GM18519 (cell line): ENCODE results near the gene OPCML.

ENCODE experiments used
- ATAC-seq: cut with Tn5 transposase; IDR thresholded peaks from one replicate; pipeline ENCODE4 v1.9.1; 2021; ENCODE audit warnings: mild to moderate bottlenecking, moderate library complexity; ENCODE audit not compliant: unreplicated experiment, low FRiP score

The OPCML gene

DNA sequence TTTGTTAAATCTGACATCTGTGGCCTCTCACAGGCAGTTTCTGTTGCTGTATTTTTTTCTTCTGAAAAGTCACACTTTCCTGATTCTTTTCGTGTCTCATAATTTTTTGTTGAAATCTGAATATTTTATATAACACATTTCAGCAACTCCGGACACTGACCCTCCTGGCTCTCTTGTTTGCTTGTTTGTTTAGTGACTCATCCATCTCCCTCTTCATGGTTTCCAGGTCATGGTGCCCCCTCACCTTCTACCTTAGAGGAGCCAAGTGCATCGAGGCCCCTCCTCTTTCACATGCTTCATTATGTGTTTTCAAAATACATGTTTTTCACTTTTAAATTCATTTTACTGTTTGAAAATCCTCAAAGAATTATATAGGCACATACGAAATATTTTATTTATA lies 562.4 kb downstream of the OPCML start:
- no peak for ATAC-seq

- ATAC-seq: no peak
Observed at GRCh38 chr11:132962041-132962440, 570.3 kb downstream of the OPCML start.

DNA sequence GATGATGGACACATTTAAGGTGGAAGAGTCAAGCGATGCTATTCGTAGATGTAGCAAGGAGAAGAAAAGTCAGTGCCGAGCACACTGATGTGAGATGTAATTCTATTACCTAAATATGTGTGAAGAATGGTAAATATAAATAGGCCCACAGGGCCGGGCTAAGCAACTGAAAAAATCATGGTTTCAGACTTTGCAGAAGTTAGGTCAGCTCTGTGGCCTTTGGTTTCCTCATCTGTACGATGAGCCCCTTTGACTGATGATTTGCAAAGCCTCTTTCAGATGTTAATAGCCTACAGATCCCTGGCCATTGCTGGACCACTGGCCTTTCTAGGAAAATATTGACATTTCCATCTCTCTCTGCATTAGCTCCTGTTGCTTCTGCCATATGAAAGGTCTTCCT lies 570.8 kb downstream of the OPCML start:
- ATAC-seq: no peak

GRCh38 chr11:132960273-132961078 lies 571.8 kb downstream of the OPCML start:
- ATAC-seq: no peak

- no peak for ATAC-seq
Observed at GRCh38 chr11:132959693-132960092, 572.6 kb downstream of the OPCML start.

DNA sequence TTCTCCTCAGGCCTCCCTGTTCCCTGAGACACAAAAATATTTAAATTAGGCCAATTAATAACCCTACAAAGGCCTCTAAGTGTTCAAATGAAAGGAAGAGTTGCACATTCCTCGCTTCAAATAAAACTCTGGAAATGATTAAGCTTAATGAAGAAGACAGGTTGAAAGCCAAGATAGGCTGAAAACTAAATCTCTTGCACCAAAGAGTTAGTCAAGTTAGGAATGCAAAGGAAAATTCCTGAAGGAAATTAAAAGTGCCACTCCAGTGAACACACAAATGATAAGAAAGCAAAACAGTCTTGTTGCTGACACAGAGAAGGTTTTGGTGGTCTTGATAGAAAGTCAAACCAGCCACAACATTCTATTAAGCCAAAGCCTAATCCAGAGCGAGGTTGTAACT lies 574.4 kb downstream of the OPCML start:
- ATAC-seq: no peak

DNA sequence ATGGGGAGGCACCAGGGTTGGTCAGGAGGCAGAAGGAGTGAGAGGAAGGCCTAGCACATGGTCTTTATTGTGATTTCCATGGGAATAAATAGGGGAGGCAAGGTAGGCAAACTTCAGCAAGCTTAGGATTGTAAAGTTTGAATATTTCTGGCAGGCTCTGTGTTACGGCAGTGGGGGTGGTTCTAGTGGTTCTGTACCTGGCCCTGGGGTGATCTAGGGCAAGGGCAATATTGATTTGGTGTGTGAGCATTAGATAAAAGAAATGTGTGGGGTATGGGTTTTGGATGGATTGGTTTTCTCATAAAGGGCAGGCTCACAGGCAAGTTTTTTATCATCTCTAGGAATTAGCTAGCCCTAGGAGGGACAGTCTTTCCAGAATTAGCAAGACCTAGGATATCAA lies 584.0 kb downstream of the OPCML start:
- ATAC-seq: no peak

DNA sequence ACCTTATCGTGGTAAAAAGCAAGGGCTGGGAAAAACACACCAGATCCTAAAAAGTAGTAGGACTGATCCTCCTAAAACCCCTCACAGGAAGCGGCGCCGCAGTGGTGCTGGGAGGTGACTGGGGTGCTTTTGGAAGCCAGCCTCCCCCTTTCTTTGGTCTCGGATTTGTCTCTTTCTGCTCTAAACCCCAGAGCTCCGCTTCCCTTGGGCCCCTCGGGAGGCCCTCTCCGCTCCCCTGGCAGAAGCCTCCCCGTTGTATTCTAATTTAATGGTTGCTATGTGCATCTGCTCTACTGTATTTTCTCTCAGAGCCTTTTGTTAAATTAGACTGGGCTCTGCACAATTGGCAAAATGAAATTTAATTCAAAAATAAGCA lies 587.7 kb downstream of the OPCML start:
- no peak for ATAC-seq

GRCh38 chr11:132943706-132944568 lies 588.4 kb downstream of the OPCML start:
- ATAC-seq: no peak

DNA sequence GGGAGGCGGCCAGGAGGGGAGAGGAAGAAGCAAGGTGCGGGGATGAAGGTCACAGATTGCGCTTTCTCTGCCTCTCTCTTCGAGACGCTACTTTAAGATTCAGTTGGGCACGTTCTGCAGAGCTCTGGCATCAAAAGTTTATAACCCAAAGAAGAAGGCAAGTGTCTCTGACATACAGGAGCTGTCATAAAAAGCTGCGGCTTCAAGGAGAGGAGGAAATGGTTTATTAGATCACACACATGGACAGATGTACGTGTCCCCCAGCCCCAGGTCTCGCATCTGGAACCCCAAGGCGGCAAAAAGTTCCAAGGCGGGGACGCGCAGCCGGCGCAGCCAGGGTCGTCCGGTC lies 589.0 kb downstream of the OPCML start:
- ATAC-seq: no peak

DNA sequence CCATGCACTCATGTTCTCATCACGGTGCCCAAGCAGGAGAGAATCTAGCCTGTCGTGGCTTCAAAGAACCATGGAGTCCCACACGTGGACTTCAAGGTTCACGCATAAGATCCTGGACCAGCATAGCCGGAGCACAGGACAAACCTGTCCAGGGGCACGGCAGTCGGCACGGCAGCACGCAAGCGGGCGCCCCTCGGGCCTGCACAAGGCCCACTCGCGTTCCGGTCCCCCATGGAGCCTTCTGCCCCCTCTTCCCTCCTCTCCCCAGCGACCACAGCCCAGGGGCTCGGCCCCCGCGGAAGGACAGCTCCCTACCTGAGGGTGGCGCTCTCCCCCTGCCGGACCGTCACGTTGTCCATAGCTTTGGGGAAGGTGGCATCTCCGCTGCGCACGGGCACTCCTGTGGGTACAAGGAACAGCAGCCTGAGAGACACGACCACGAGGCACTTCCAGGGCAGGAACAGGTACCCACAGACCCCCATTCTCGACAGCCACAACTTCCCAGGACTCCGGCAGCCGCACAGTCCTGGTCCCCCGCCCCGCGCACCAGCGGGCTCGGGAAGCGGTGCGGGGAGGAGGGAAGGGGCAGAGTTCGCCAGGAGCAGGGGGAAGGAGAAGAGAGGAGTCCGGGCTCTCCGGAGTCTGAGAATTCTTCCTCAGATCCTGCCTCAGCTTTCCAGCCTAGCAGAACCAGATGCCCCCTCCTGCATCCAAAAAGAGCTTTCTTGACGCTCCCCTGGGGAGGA lies 589.5 kb downstream of the OPCML start:
- no peak for ATAC-seq

DNA sequence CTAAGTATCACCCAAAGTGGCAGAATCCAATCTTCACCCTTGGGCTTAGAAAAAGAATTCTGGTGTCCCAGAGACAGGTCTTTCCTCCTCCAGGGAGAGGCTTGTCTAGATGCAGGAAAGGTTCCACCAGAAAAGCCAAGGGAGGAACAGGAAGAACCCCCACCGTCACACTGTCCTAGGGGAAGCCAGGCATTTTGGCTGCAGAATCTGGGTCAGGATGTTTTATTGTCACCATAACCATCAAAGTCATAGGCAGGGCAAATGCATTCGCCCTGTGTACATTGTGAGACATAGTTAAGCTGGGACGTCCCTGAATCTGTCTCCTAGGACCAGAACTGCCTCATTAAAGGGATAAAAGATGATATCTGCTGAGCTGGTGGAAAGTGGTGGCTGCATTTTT lies 590.5 kb downstream of the OPCML start:
- no peak for ATAC-seq

GRCh38 chr11:132941024-132941646 lies 591.2 kb downstream of the OPCML start:
- no peak for ATAC-seq

GRCh38 chr11:132937016-132937415 lies 595.3 kb downstream of the OPCML start:
- ATAC-seq: no peak

GRCh38 chr11:132935383-132935782 lies 596.9 kb downstream of the OPCML start:
- ATAC-seq: no peak

- ATAC-seq: no peak
Observed at GRCh38 chr11:132933703-132934102, 598.6 kb downstream of the OPCML start.

DNA sequence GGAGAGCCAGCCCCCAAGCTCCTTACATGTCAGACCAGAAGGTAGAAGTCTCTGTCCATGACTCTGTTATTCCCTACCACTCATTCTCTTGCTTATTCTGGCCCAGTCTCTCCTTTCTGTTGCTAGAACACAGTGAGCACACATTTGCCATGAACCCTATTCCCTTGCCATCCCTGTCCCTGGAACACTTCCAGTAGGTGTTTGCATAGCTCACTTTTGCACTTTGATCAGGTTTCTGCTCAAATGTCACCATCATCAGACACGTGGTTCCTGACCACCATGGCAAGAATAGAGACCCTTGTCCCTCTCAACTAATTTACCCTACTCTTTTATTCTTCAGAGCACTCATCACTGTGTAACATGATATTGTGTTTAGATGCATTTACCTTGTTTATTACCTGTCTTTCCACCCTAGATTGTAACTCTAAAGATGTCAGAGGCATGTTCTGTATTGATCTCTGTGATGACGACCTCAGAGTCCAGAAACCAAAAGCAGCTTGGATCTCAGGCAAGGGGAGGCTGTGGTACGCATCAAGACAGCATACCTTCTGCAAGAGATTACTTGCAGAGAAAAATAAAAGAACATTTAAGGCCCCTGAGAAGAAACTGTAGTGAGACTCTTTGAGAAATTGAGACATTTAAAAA lies 606.4 kb downstream of the OPCML start:
- ATAC-seq: no peak

DNA sequence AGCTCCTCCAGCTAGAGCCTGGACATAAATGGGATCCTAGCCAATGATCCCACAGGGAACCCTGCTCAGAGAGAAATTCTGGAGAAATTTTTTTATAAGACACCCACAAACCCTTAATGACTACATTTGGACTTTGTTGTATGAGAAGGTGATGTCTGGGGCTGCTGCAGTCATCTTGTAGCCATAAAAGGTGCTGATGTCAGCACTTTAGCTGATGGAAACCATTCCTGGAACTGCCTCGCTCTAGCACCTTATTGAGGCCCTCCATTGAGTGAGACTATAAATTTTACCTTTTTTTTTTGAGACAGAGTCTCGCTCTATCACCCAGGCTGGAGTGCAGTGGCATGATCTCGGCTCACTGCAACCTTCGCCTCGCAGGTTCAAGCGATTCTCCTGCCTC lies 610.7 kb downstream of the OPCML start:
- ATAC-seq: no peak

- ATAC-seq: no peak
Observed at GRCh38 chr11:132920451-132921096, 611.7 kb downstream of the OPCML start.

GRCh38 chr11:132914600-132914999 lies 617.7 kb downstream of the OPCML start:
- ATAC-seq: no peak
